Transverse colon (tissue), 4 donors: ENCODE results near the gene GID4.

Experiments
- POLR2A ChIP-seq: fragments of 450-650 bp; IDR thresholded peaks from one replicate; pipeline ENCODE4 v1.6.1; 2016; ENCODE audit warnings: antibody characterized with exemption, mild to moderate bottlenecking, moderate library complexity
- POLR2AphosphoS5 ChIP-seq, 3 donors: sonication (generic); formaldehyde crosslinking; IDR thresholded peaks; one replicate each; pipeline ENCODE4 v1.6.1; 2016; ENCODE audit warnings: antibody characterized with exemption in 3 of 3
- TF ChIP-seq, protein P1 (sequence below), 5 experiments: fragments of 200-600 bp in 3 of 5; fragments of 450-650 bp in 2 of 5; sonication (generic) in 3 of 5; IDR thresholded peaks; 1 replicate in 2 of 5; 2 replicates in 3 of 5; pipeline ENCODE4 v1.5.1; 2016 to 2017; ENCODE audit warnings: antibody characterized with exemption in 5 of 5, inconsistent platforms in 3 of 5, mild to moderate bottlenecking in 2 of 5, moderate library complexity in 1 of 5

- no peak for TF ChIP-seq POLR2A
- TF ChIP-seq POLR2AphosphoS5 (IDR thresholded peaks at IDR 0.05): no peak
- TF ChIP-seq, protein P1, sequence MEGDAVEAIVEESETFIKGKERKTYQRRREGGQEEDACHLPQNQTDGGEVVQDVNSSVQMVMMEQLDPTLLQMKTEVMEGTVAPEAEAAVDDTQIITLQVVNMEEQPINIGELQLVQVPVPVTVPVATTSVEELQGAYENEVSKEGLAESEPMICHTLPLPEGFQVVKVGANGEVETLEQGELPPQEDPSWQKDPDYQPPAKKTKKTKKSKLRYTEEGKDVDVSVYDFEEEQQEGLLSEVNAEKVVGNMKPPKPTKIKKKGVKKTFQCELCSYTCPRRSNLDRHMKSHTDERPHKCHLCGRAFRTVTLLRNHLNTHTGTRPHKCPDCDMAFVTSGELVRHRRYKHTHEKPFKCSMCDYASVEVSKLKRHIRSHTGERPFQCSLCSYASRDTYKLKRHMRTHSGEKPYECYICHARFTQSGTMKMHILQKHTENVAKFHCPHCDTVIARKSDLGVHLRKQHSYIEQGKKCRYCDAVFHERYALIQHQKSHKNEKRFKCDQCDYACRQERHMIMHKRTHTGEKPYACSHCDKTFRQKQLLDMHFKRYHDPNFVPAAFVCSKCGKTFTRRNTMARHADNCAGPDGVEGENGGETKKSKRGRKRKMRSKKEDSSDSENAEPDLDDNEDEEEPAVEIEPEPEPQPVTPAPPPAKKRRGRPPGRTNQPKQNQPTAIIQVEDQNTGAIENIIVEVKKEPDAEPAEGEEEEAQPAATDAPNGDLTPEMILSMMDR (IDR thresholded peaks at IDR 0.05): no peak
These were observed 11.9 kb upstream of the GID4 start for GRCh38 chr17:18027280-18027679.
